Forelimb muscle (tissue), 1 donor: ENCODE measurements around the gene GAPDH. TPM values are rescaled to one million over a fixed set of nuclear protein-coding genes. Genes with fewer than 3 reads are reported as not detected.
A peak's percentile ranks its signal among the peaks of the same experiment; 100 is the strongest.
"Not testable (repeated sequence)": the region's sequence is repeated elsewhere in the genome, so short reads cannot be mapped to it uniquely, and the experiment has no call there.

ENCODE experiments used
- DNase-seq: peaks from one replicate; pipeline ENCODE4 v3.0.0-alpha.2; 2013; ENCODE audit warnings: low read depth
- polyA plus RNA-seq: library from polyadenylated mRNA; unstranded; fragments of 120-200 nt; gene quantifications from one replicate; pipeline ENCODE4 v1.2.1, GENCODE V29; 2013; ENCODE audit not compliant: insufficient read length

Gene GAPDH
- polyA plus RNA-seq: 5,430 TPM

GRCh38 chr12:6533923-6534694 is at the start of gene GAPDH:
TSS of gene GAPDH (plus strand) at chr12:6534517. CDS start at chr12:6534833, 316 bp downstream.
- peak; percentile 92 for DNase-seq

- no peak for DNase-seq
These were observed 46.1 kb upstream of the GAPDH start for GRCh38 chr12:6488240-6488639.

- DNase-seq: no peak
These were observed 44.9 kb upstream of the GAPDH start for GRCh38 chr12:6489449-6489848.

- not testable (repeated sequence) for DNase-seq
These were observed 43.6 kb upstream of the GAPDH start for GRCh38 chr12:6490673-6491072.

- peak; percentile 82 for DNase-seq
These were observed 41.4 kb upstream of the GAPDH start, which contains the start of gene MRPL51 for GRCh38 chr12:6492838-6493496. TSS of gene MRPL51 (minus strand) at chr12:6493262. CDS start at chr12:6493136, 126 bp downstream.

GRCh38 chr12:6493497-6494257 is 40.6 kb upstream of the GAPDH start, which contains the start of gene NCAPD2:
TSS of gene NCAPD2 (plus strand) at chr12:6494102. CDS start at chr12:6495099, 997 bp downstream.
- peak; percentile 87 for DNase-seq

- no peak for DNase-seq
These were observed 40.0 kb upstream of the GAPDH start for GRCh38 chr12:6494258-6494743.

- DNase-seq: no peak
These were observed 39.3 kb upstream of the GAPDH start for GRCh38 chr12:6494968-6495367.

- DNase-seq: not testable (repeated sequence)
These were observed 37.0 kb upstream of the GAPDH start for GRCh38 chr12:6497291-6497690.

GRCh38 chr12:6500466-6500865 is 33.9 kb upstream of the GAPDH start:
- no peak for DNase-seq

- DNase-seq: no peak
These were observed 27.0 kb upstream of the GAPDH start for GRCh38 chr12:6507102-6507998.

- no peak for DNase-seq
These were observed 26.2 kb upstream of the GAPDH start for GRCh38 chr12:6508087-6508486.

- DNase-seq: no peak
These were observed 14.1 kb upstream of the GAPDH start for GRCh38 chr12:6520186-6520585.

- no peak for DNase-seq
These were observed 12.1 kb upstream of the GAPDH start for GRCh38 chr12:6522193-6522592.

GRCh38 chr12:6523708-6524107 is 10.6 kb upstream of the GAPDH start:
- DNase-seq: no peak

- DNase-seq: no peak
These were observed 9.7 kb upstream of the GAPDH start for GRCh38 chr12:6524648-6525047.

- DNase-seq: no peak
These were observed 8.1 kb upstream of the GAPDH start for GRCh38 chr12:6526201-6526600.

GRCh38 chr12:6526766-6527525 is 7.4 kb upstream of the GAPDH start:
- DNase-seq: no peak

- DNase-seq: no peak
These were observed 6.6 kb upstream of the GAPDH start for GRCh38 chr12:6527711-6528110.

- no peak for DNase-seq
These were observed 5.6 kb upstream of the GAPDH start for GRCh38 chr12:6528539-6529235.
